WERI-Rb-1 (cell line): ENCODE results near the gene SERPINB8.
A peak's percentile ranks its signal among the peaks of the same experiment; 100 is the strongest.
"Not testable (repeated sequence)": the region's sequence is repeated elsewhere in the genome, so short reads cannot be mapped to it uniquely, and the experiment has no call there.

Source experiments
- DNase-seq: peaks from one replicate; pipeline ENCODE4 v3.0.0-alpha.2; 2020
- H3K27ac ChIP-seq: fragments of 250-450 bp; sonication (Bioruptor Pico); 2 replicates; pipeline ENCODE4 v1.5.1; 2020; ENCODE audit warnings: mild to moderate bottlenecking, moderate library complexity
- H3K27me3 ChIP-seq: fragments of 250-450 bp; sonication (Bioruptor Pico); 2 replicates; pipeline ENCODE4 v1.5.1; 2021; ENCODE audit warnings: mild to moderate bottlenecking, low read depth, moderate library complexity; ENCODE audit not compliant: insufficient read depth, severe bottlenecking
- H3K36me3 ChIP-seq: fragments of 250-450 bp; sonication (Bioruptor Pico); 2 replicates; pipeline ENCODE4 v1.5.1; 2020; ENCODE audit warnings: mild to moderate bottlenecking, moderate library complexity
- H3K4me3 ChIP-seq: 2 replicates; pipeline ENCODE4 v1.5.1; 2011; ENCODE audit warnings: low read depth, mild to moderate bottlenecking, control low read depth, low read length
- H3K9me3 ChIP-seq: fragments of 250-450 bp; sonication (Bioruptor Pico); 2 replicates; pipeline ENCODE4 v1.5.1; 2021; ENCODE audit warnings: mild to moderate bottlenecking, moderate library complexity; ENCODE audit not compliant: severe bottlenecking
- TF ChIP-seq, protein P1 (sequence below): IDR thresholded peaks from 2 replicates; pipeline ENCODE4 v1.5.1; 2011; ENCODE audit warnings: low read depth, mild to moderate bottlenecking, control low read depth, inconsistent platforms, low read length

The SERPINB8 gene

DNA sequence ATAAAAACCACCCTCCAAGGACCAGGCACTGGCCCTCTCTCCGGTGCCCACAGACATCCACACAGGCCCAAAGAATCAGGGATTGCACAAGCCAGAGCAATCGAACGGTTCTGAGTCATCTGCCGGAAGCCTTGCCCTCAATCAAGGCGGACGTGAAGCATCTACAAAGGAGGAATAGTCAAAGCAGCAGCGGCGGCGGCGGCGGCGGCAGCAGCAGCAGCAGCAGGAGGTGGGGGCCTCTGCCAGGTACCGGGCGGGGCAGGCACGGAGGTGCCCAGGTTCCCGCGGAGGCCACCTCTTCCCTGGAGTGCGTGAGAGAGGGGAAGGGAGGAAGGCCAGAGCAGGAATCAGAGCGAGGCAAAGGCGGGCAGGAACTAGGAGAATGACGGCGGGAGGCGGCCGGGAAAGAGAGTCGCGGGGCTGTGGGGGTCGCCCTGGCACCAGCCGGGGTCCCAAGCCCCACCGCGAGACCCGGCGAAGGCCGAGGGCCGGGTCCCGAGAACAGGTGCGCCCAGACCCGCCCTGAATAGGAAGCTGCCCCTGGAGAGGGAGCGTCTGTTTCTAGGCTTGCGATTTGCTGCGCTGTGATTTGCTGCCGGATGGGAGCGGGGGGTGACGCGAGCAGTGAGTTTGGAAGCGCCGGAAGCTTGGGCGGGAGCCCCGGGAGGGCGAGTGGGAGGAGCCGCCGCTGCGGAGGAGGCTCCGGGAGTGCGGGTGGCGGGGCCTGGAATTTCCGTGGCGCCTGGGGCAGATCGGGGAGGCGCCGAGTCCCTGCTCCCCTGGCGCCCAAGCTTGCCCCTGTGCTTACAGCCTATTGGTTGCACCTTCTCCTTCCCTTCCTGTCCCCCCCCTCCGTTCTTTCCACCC is at the start of gene SERPINB8:
TSS of gene SERPINB8 (plus strand) at position 140 of the 867 bp plus-strand sequence. CDS start 8,228 bp downstream, outside the sequence.
- TF ChIP-seq, protein P1, sequence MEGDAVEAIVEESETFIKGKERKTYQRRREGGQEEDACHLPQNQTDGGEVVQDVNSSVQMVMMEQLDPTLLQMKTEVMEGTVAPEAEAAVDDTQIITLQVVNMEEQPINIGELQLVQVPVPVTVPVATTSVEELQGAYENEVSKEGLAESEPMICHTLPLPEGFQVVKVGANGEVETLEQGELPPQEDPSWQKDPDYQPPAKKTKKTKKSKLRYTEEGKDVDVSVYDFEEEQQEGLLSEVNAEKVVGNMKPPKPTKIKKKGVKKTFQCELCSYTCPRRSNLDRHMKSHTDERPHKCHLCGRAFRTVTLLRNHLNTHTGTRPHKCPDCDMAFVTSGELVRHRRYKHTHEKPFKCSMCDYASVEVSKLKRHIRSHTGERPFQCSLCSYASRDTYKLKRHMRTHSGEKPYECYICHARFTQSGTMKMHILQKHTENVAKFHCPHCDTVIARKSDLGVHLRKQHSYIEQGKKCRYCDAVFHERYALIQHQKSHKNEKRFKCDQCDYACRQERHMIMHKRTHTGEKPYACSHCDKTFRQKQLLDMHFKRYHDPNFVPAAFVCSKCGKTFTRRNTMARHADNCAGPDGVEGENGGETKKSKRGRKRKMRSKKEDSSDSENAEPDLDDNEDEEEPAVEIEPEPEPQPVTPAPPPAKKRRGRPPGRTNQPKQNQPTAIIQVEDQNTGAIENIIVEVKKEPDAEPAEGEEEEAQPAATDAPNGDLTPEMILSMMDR = no peak; the same call in 1 of the 2 replicates
- Histone ChIP-seq H3K27ac (peak within 1 kb of the TSS; percentile 80), H3K27me3 (no peaks in the 10 kb centered on the region), H3K4me3 (peak within 1 kb of the TSS; percentile 91), H3K36me3 (no peaks in the 10 kb centered on the region; the same call in 1 of the 2 replicates), H3K9me3 (no peaks in the 10 kb centered on the region)
- DNase-seq = peak; percentile 97

DNA sequence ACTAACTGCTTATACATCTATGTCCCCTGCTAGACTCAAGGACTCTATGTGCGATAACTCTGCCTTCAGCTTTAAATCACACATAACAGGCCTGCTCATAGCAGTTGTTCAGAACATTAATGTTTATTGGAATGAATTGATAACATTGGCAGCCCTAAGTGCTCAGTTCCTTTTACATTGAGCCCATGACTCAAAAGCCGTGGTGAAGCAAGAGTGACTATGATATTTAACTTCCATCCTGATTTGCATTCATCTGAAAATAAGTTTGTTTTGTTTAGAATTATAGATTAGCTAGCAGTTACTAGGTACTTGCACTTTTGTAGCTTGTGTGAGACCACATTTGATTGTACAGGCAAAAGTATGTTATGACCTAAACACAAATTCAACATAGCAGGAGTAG is 47.8 kb upstream of the SERPINB8 start:
- Histone ChIP-seq H3K9me3 (no peaks in the 10 kb centered on the region), H3K36me3 (no peaks in the 10 kb centered on the region), H3K27ac (no peak overlapping the region), H3K27me3 (no peaks in the 10 kb centered on the region), H3K4me3 (no peak overlapping the region)
- TF ChIP-seq, protein P1 = no peak
- DNase-seq = no peak

- H3K27ac ChIP-seq = no peak overlapping the region
- H3K9me3 ChIP-seq = no peaks in the 10 kb centered on the region
- DNase-seq = no peak
- H3K27me3 ChIP-seq = no peaks in the 10 kb centered on the region
- TF ChIP-seq, protein P1 = no peak
- no peak overlapping the region for H3K4me3 ChIP-seq
- H3K36me3 ChIP-seq = no peaks in the 10 kb centered on the region
Observed at GRCh38 chr18:63924551-63924950, 45.3 kb upstream of the SERPINB8 start.

DNA sequence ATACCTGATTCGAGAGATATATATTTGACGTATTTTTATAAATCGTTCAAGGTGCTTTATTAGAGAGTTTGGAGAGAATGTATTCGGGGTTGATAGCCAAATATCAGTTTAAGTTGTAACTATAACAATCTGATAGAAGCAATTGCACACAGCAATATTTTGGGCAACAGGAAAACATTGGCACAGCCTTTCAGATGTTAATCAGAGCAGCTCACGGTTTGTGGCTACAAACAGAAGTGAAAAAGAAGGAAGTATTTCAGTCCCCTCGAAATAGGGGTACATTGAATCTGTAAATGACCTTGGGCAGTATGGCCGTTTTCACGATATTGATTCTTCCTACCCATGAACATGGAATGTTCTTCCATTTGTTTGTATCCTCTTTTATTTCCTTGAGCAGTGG is 41.5 kb upstream of the SERPINB8 start:
- H3K36me3 ChIP-seq = no peaks in the 10 kb centered on the region
- H3K27me3 ChIP-seq = no peaks in the 10 kb centered on the region
- no peak overlapping the region for H3K4me3 ChIP-seq
- TF ChIP-seq, protein P1 = no peak
- no peaks in the 10 kb centered on the region for H3K9me3 ChIP-seq
- no peak for DNase-seq
- no peak overlapping the region for H3K27ac ChIP-seq

DNA sequence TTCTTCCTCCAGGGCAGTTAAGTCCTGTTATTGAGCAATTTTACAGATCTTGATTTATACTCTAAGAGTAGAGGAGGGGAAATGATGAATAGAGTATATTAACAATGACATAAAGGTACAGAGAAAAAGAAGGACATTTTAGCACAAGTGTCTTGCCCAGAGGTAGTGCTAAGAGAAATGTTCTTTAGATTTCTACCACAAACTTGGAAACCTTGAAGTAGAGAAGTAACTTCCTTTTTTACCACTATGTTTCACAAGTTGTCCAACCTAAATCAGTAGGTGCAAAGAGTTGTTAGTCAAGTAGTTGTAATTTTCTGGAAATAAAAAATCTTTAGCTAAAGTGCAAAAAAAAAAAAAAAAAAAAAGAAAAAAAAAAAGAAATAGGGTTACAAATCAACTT is 40.5 kb upstream of the SERPINB8 start:
- not testable (repeated sequence) for H3K36me3 ChIP-seq, H3K27ac ChIP-seq, DNase-seq, H3K27me3 ChIP-seq, H3K4me3 ChIP-seq, H3K9me3 ChIP-seq

DNA sequence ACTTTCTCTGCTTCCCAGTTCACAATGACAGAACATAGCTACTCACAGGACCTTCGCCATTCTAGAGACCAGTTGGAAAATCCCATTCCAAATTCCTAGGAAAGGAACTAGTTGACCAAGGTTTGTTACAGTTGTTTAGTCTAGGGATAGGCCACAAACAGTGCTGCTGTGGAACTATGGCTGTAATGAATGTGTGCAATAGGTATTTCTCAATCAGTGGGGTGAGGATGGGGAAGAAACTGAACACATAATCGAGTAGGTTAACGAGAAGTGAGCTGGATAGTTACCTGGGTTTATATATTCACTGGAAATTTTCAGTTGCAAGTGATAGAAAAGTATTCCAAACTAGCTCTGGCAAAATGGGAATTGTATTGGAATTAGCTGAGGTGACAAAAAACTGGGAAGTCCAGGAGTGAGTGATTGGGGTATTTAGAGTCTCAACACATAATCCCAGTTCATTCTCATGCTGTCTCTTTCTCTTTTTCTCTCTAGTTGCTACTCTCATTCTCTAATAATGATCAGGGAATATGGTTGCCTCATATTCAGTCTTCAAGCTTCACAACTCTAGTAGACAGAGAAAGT is 39.0 kb upstream of the SERPINB8 start:
- Histone ChIP-seq H3K4me3 (no peak overlapping the region), H3K36me3 (no peaks in the 10 kb centered on the region), H3K27ac (no peak overlapping the region), H3K9me3 (no peaks in the 10 kb centered on the region), H3K27me3 (no peaks in the 10 kb centered on the region)
- TF ChIP-seq, protein P1 = no peak
- no peak for DNase-seq
